Smooth muscle cell (in vitro differentiated cells): ENCODE data around the gene OBSCN. TPM values are rescaled to one million over a fixed set of nuclear protein-coding genes. Genes with fewer than 3 reads are reported as not detected.

Experiments used
- DNase-seq: peaks from one replicate; lab custom pipeline; 2025; ENCODE audit not compliant: unreplicated experiment; lab: John Stamatoyannopoulos, UW
- H2AFZ ChIP-seq: fragments of 200-600 bp; sonication (generic); 2 replicates; pipeline ENCODE4 v1.6.0; 2016; ENCODE audit warnings: antibody characterized with exemption, low read depth, mild to moderate bottlenecking
- H3F3A ChIP-seq: fragments of 200-600 bp; sonication (generic); 2 replicates; pipeline ENCODE4 v1.6.0; 2017; ENCODE audit warnings: antibody characterized with exemption, low read depth
- H3K27ac ChIP-seq: fragments of 200-600 bp; sonication (generic); 2 replicates; pipeline ENCODE4 v1.5.1; 2016; ENCODE audit warnings: low read depth, mild to moderate bottlenecking
- H3K27me3 ChIP-seq: fragments of 200-600 bp; sonication (generic); 2 replicates; pipeline ENCODE4 v1.6.1; 2016; ENCODE audit warnings: low read depth, mild to moderate bottlenecking
- H3K36me3 ChIP-seq: fragments of 200-600 bp; sonication (generic); 2 replicates; pipeline ENCODE4 v1.5.1; 2016; ENCODE audit warnings: low read depth
- H3K4me1 ChIP-seq: fragments of 200-600 bp; sonication (generic); 2 replicates; pipeline ENCODE4 v1.5.1; 2016; ENCODE audit warnings: low read depth
- H3K4me2 ChIP-seq: fragments of 200-600 bp; sonication (generic); 2 replicates; pipeline ENCODE4 v1.6.0; 2016; ENCODE audit warnings: mild to moderate bottlenecking
- H3K4me3 ChIP-seq: fragments of 200-600 bp; sonication (generic); 2 replicates; pipeline ENCODE4 v1.5.1; 2016; ENCODE audit warnings: mild to moderate bottlenecking
- H3K79me2 ChIP-seq: fragments of 200-600 bp; sonication (generic); 2 replicates; pipeline ENCODE4 v1.6.0; 2016; ENCODE audit warnings: low read depth, mild to moderate bottlenecking
- H3K9ac ChIP-seq: fragments of 200-600 bp; sonication (generic); 2 replicates; pipeline ENCODE4 v1.6.0; 2016; ENCODE audit warnings: low read depth
- H3K9me3 ChIP-seq: fragments of 200-600 bp; sonication (generic); replicated peaks from 2 replicates; pipeline ENCODE4 v1.5.1; 2016; ENCODE audit warnings: low read depth
- H4K20me1 ChIP-seq: fragments of 200-600 bp; sonication (generic); 2 replicates; pipeline ENCODE4 v1.6.0; 2016; ENCODE audit warnings: low read depth
- WGBS: methylation state at CpG from one replicate; pipeline ENCODE4 v1.1.7; 2016; ENCODE audit warnings: low lambda C conversion rate; 5-methylcytosine and 5-hydroxymethylcytosine counted together
- polyA plus RNA-seq: library from polyadenylated mRNA; unstranded; fragments of >200 nt; fragmentation: Nextera tagmentation; extraction: Ambion mirVana; gene quantifications from 2 replicates; pipeline ENCODE4 v1.2.1, GENCODE V29; 2016
- total RNA-seq: library from RNA; depleted of rRNA; stranded (reverse); fragments of >200 nt; gene quantifications from 2 replicates; pipeline ENCODE4 v1.2.3, GENCODE V29; 2014
- TF ChIP-seq, protein P1 (sequence below): fragments of 200-600 bp; sonication (generic); IDR thresholded peaks from 2 replicates; pipeline ENCODE4 v1.5.1; 2017; ENCODE audit warnings: borderline replicate concordance, mild to moderate bottlenecking, antibody characterized with exemption; ENCODE audit not compliant: insufficient read depth, poor library complexity, severe bottlenecking

Gene OBSCN
- total and polyA plus RNA-seq, 2 experiments from 2014 or later = 3.8 to 10.6 TPM

DNA sequence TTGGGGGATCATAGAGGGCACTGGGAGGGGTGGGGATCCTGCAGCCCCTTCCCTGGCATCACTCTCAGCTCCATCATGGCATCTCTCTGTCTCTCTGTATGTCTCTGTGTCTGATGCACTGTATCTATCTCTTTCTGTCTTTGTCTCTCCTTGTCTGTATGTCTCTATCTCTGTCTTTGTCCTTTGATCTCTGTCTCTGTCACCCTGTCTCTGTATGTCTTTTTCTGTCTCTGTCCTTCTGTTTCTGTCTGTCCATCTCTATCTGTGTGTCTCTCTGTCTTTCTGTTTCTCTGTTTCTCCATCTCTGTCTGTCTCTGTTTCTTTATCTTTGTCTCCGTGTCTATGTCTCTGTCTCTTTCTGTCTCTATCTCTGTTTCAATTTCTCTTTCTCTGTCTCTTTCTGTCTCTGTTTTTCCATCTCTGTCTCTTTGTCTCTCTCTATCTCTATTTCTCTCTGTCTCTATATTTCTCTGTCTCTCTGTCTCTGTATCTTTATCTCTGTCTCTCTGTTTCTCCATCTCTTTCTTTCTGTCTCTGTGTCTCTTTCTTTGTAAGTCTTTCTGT, 142.4 kb downstream of the OBSCN start:
- no peak overlapping the region for H3K4me2 ChIP-seq
- no peak overlapping the region for H2AFZ ChIP-seq
- TF ChIP-seq, protein P1, sequence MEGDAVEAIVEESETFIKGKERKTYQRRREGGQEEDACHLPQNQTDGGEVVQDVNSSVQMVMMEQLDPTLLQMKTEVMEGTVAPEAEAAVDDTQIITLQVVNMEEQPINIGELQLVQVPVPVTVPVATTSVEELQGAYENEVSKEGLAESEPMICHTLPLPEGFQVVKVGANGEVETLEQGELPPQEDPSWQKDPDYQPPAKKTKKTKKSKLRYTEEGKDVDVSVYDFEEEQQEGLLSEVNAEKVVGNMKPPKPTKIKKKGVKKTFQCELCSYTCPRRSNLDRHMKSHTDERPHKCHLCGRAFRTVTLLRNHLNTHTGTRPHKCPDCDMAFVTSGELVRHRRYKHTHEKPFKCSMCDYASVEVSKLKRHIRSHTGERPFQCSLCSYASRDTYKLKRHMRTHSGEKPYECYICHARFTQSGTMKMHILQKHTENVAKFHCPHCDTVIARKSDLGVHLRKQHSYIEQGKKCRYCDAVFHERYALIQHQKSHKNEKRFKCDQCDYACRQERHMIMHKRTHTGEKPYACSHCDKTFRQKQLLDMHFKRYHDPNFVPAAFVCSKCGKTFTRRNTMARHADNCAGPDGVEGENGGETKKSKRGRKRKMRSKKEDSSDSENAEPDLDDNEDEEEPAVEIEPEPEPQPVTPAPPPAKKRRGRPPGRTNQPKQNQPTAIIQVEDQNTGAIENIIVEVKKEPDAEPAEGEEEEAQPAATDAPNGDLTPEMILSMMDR = no peak
- no peaks in the 10 kb centered on the region for H4K20me1 ChIP-seq
- no peaks in the 10 kb centered on the region for H3K9me3 ChIP-seq
- no peak overlapping the region for H3K9ac ChIP-seq
- H3K4me3 ChIP-seq = no peak overlapping the region
- H3K36me3 ChIP-seq = no peaks in the 10 kb centered on the region
- H3K27me3 ChIP-seq = no peaks in the 10 kb centered on the region
- no peak overlapping the region for H3K27ac ChIP-seq
- H3K79me2 ChIP-seq = no peaks in the 10 kb centered on the region
- H3F3A ChIP-seq = no peaks in the 10 kb centered on the region
- no peaks in the 10 kb centered on the region for H3K4me1 ChIP-seq
- no peak for DNase-seq
- WGBS = 100% methylated on average over 1 of the region's 1 CpG

DNA sequence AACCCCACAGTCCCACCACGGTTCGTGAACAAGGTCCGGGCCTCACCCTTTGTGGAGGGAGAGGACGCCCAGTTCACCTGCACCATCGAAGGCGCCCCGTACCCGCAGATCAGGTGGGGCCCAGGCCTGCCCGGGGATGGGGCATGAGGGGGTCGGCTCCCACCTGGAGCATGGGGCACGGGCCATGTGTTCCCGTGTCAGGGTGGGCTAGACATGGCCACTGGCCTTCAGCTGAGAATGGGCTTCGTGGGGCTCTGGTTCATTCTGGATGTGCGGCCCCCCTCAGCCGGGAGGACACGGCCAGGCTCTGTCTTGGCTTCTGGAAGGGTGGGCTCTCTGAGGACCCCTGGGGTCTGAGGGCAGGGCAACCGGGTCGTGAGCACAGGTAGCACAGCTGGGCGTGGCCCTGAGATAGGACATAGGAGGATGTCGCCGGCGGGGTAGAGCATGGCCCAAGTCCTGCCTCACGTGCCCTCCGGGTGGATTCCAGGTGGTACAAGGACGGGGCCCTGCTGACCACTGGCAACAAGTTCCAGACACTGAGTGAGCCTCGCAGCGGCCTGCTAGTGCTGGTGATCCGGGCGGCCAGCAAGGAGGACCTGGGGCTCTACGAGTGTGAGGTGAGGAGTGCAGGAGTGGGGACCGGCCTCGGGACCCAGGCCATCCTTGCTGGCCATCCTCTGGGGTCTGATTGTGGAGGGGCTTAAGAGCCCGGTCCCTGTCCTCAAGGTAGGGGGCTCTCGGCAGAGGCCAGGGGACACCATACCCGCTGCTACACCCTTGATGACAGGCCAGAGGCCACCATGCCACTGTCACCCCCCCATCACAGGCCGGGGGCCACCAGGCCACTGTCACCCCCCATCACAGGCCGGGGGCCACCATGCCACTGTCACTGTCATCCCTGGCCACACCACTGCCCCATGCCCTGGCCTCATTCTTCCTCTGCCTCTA, 143.3 kb downstream of the OBSCN start:
- Histone ChIP-seq H3K79me2 (no peaks in the 10 kb centered on the region), H3K4me2 (no peak overlapping the region), H3K9ac (no peak overlapping the region), H3K4me3 (no peak overlapping the region), H3K4me1 (no peaks in the 10 kb centered on the region), H3F3A (no peaks in the 10 kb centered on the region), H3K9me3 (no peaks in the 10 kb centered on the region), H3K27ac (no peak overlapping the region), H4K20me1 (no peaks in the 10 kb centered on the region), H2AFZ (no peak overlapping the region), H3K27me3 (no peaks in the 10 kb centered on the region), H3K36me3 (no peaks in the 10 kb centered on the region)
- 91% methylated on average over 37 of the region's 37 CpGs for WGBS
- DNase-seq = no peak
- TF ChIP-seq, protein P1 = no peak

DNA sequence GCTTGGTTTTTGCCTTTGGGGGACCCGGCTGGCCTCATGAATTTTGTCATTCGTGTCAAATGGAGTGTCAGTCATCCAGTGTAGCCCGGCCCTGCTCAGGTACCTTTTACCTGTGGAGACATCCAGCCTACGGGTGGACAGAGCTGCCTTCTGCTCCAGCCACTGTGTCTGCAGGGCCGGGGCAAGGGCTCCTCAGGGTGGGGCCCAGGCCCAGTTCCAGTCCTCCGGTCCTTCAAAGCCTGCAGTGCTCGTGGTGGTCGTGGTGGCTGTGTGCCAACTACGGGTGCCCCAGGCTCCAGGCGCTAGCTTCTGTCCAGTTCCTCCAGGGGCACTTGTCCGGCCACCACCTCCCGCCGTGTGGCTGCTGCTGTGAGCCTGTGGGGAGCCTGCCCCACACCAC, 144.0 kb downstream of the OBSCN start:
- Histone ChIP-seq H2AFZ (no peak overlapping the region), H3K4me3 (no peak overlapping the region), H3K27ac (no peak overlapping the region), H3K4me2 (no peak overlapping the region), H3K9me3 (no peaks in the 10 kb centered on the region), H4K20me1 (no peaks in the 10 kb centered on the region), H3K79me2 (no peaks in the 10 kb centered on the region), H3F3A (no peaks in the 10 kb centered on the region), H3K36me3 (no peaks in the 10 kb centered on the region), H3K9ac (no peak overlapping the region), H3K27me3 (no peaks in the 10 kb centered on the region), H3K4me1 (no peaks in the 10 kb centered on the region)
- 94% methylated on average over 13 of the region's 13 CpGs for WGBS
- no peak for DNase-seq
- TF ChIP-seq, protein P1 = no peak
